HCT116 (cell line): ENCODE data around the gene POLR1B. TPM values are rescaled to one million over a fixed set of nuclear protein-coding genes. Genes with fewer than 3 reads are reported as not detected.

Experiments
- ATAC-seq: fragments of 200-7000 bp; cut with Tn5 transposase; 2 replicates; pipeline ENCODE4 v1.9.1; 2020; ENCODE audit warnings: mild to moderate bottlenecking, moderate library complexity
- BruUV-seq: library from RNA; stranded (reverse); fragments of 400-500 nt; replicated peaks from 2 replicates; lab custom pipeline; 2021; lab: Mats Ljungman, UMichigan
- CTCF ChIA-PET: fragments of 300-600 bp; sonication (Branson Sonifier 250); formaldehyde crosslinking; loops from one replicate; lab custom pipeline; 2021; ENCODE audit warnings: antibody characterized with exemption; lab: Charles Lee
- POLR2A ChIA-PET: fragments of 300-600, 350-600 bp; sonication (Branson Sonifier 250); formaldehyde crosslinking; loops from one replicate; lab custom pipeline; 2021; ENCODE audit warnings: antibody characterized with exemption; lab: Charles Lee
- RAD21 ChIA-PET, 2 experiments: fragments of 300-600 bp; sonication (Branson Sonifier 250); formaldehyde crosslinking; loops; one replicate each; lab custom pipeline; 2023; ENCODE audit warnings: low total read pairs in 2 of 2; ENCODE audit not compliant: uncharacterized antibody in 2 of 2, unreplicated experiment in 2 of 2, low non-redundant PET in 1 of 2; lab: Charles Lee
- DNase-seq: peaks from one replicate; pipeline ENCODE4 v3.0.0-alpha.2; 2010; ENCODE audit warnings: low read depth, low spot score
- H2AFZ ChIP-seq: fragments of 200-600 bp; shearing (Covaris generic), sonication (generic); 2 replicates; pipeline ENCODE4 v1.6.1; 2017; ENCODE audit warnings: low read depth, mixed run types, mixed read lengths, antibody characterized with exemption, low read length; ENCODE audit not compliant: poor library complexity, severe bottlenecking
- H3K27ac ChIP-seq: 2 replicates; pipeline ENCODE4 v1.5.1; 2012; ENCODE audit warnings: low read depth, low read length
- H3K27me3 ChIP-seq: fragments of 200-600 bp; sonication (generic); 2 replicates; pipeline ENCODE4 v1.6.1; 2016; ENCODE audit warnings: mixed run types, low read length, mixed read lengths; ENCODE audit not compliant: insufficient read depth
- H3K36me3 ChIP-seq, 2 experiments: fragments of 200-500 bp in 1 of 2; fragments of 200-600 bp in 1 of 2; sonication (Bioruptor generic) in 1 of 2; sonication (generic) in 1 of 2; 2 replicates each; pipeline versions ENCODE4 v1.5.1 to v1.6.1; 2014 to 2016; ENCODE audit warnings: low read length in 2 of 2, inconsistent platforms in 1 of 2, mixed read lengths in 1 of 2, mixed run types in 1 of 2; ENCODE audit not compliant: insufficient read depth in 2 of 2, control insufficient read depth in 1 of 2
- H3K4me1 ChIP-seq, 2 experiments: fragments of 200-600 bp in 1 of 2; sonication (generic) in 1 of 2; 2 replicates each; pipeline versions ENCODE4 v1.5.1 to v1.6.1; 2012 to 2017; ENCODE audit warnings: low read length in 2 of 2, inconsistent platforms in 1 of 2, mild to moderate bottlenecking in 1 of 2, mixed read lengths in 1 of 2, mixed run types in 1 of 2, moderate library complexity in 1 of 2; ENCODE audit not compliant: insufficient read depth in 2 of 2, control insufficient read depth in 1 of 2
- H3K4me2 ChIP-seq: fragments of 200-600 bp; sonication (generic); 2 replicates; pipeline ENCODE4 v1.6.1; 2017; ENCODE audit warnings: mixed run types, low read length, mixed read lengths
- H3K4me3 ChIP-seq, 2 experiments: fragments of 200-600 bp in 1 of 2; sonication (generic) in 1 of 2; replicated peaks in 1 of 2; 2 replicates each; pipeline ENCODE4 v1.5.1; 2011 to 2016; ENCODE audit warnings: low read length in 2 of 2, control low read depth in 1 of 2, low read depth in 1 of 2, mild to moderate bottlenecking in 1 of 2, mixed read lengths in 1 of 2, mixed run types in 1 of 2
- H3K79me2 ChIP-seq: fragments of 200-600 bp; sonication (generic); 2 replicates; pipeline ENCODE4 v1.6.1; 2017; ENCODE audit warnings: mild to moderate bottlenecking, mixed run types, low read length, moderate library complexity, mixed read lengths; ENCODE audit not compliant: insufficient read depth
- H3K9ac ChIP-seq: fragments of 200-600 bp; sonication (generic); 2 replicates; pipeline ENCODE4 v1.6.1; 2016; ENCODE audit warnings: low read length, mixed read lengths
- H3K9me2 ChIP-seq: fragments of 200-600 bp; sonication (generic), shearing (Covaris generic); 2 replicates; pipeline ENCODE4 v1.6.1; 2017; ENCODE audit warnings: mixed run types, mild to moderate bottlenecking, moderate library complexity; ENCODE audit not compliant: insufficient read depth
- H3K9me3 ChIP-seq, 2 experiments: fragments of 200-500 bp in 1 of 2; fragments of 200-600 bp in 1 of 2; sonication (Bioruptor generic) in 1 of 2; sonication (generic) in 1 of 2; 2 replicates each; pipeline ENCODE4 v1.6.1; 2014 to 2017; ENCODE audit warnings: low read length in 2 of 2, mixed read lengths in 2 of 2, inconsistent platforms in 1 of 2, low read depth in 1 of 2, mild to moderate bottlenecking in 1 of 2, mixed run types in 1 of 2, moderate library complexity in 1 of 2; ENCODE audit not compliant: control insufficient read depth in 1 of 2, insufficient read depth in 1 of 2
- H4K20me1 ChIP-seq: fragments of 200-600 bp; sonication (generic), shearing (Covaris generic); 2 replicates; pipeline ENCODE4 v1.6.1; 2017; ENCODE audit warnings: mixed run types, mild to moderate bottlenecking, moderate library complexity; ENCODE audit not compliant: insufficient read depth
- JUND ChIP-seq: IDR thresholded peaks from 2 replicates; pipeline ENCODE4 v1.6.1; 2012
- SIN3A ChIP-seq: IDR thresholded peaks from 2 replicates; pipeline ENCODE4 v1.6.1; 2012; ENCODE audit warnings: low read depth
- SRF ChIP-seq: IDR thresholded peaks from 2 replicates; pipeline ENCODE4 v1.6.1; 2012; ENCODE audit warnings: low read depth
- TCF7L2 ChIP-seq: IDR thresholded peaks from 2 replicates; pipeline ENCODE4 v1.7.0; 2011; ENCODE audit warnings: borderline replicate concordance, inconsistent platforms; ENCODE audit not compliant: insufficient read depth, insufficient read length; ENCODE audit errors: extremely low read depth
- YY1 ChIP-seq: IDR thresholded peaks from 2 replicates; pipeline ENCODE4 v1.6.1; 2011; ENCODE audit warnings: low read length, low read depth, moderate library complexity, mild to moderate bottlenecking; ENCODE audit not compliant: insufficient replicate concordance; ENCODE audit errors: extremely low read depth
- ZFX ChIP-seq: fragments of 450-650 bp; IDR thresholded peaks from 2 replicates; pipeline ENCODE4 v1.6.1; 2017
- intact Hi-C: fragments of 100-400 bp; cut with micrococcal nuclease; formaldehyde crosslinking; loops from 2 replicates; pipeline ENCODE4 v1.10.0; 2022
- total RNA-seq: library from RNA; stranded (reverse); gene quantifications from one replicate; pipeline ENCODE4 v1.2.1, GENCODE V29; 2021; ENCODE audit not compliant: unreplicated experiment
- TF ChIP-seq, protein P1 (sequence below): IDR thresholded peaks from 2 replicates; pipeline ENCODE4 v1.6.1; 2011; ENCODE audit warnings: mild to moderate bottlenecking, low read length, moderate library complexity; ENCODE audit not compliant: insufficient replicate concordance; ENCODE audit errors: extremely low read depth
- TF ChIP-seq, protein P2 (sequence below): IDR thresholded peaks from 2 replicates; pipeline ENCODE4 v1.6.1; 2012
- TF ChIP-seq, protein P3 (sequence below): IDR thresholded peaks from 2 replicates; pipeline ENCODE4 v1.6.1; 2012; ENCODE audit warnings: low read depth

POLR1B gene
- total RNA-seq, 1 experiment from 2014 or later = 57.7 TPM

DNA sequence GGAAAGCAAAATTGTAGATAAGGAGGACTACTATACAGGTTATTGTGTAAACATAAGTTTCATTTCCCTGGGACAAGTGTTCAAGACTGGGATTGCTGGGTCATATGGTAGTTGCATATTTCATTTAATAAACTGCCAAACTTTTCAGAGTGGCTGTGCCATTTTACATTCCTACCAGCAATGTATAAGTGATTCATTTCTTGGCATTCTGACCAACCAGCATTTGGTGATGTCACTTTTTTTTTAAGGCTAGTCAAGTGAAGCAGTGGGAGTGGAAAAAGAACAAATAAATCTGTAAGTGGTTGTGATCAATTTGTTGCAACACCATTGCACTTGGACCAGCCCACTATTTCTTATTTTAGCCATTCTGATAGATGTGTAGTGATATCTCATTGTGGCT, 37.0 kb downstream of the POLR1B start:
- no TSS peak for BruUV-seq
- peaks cover 15 to 27% of the 10 kb centered on the region in 2 experiments; a peak in 3 of 4 replicates for H3K36me3 ChIP-seq
- H3K4me2 ChIP-seq = no peak overlapping the region
- no peaks in the 10 kb centered on the region for H4K20me1 ChIP-seq
- peaks cover 11% of the 10 kb centered on the region; the same call in 1 of the 2 replicates for H3K79me2 ChIP-seq
- POLR2A ChIA-PET = no interaction called here
- H3K27ac ChIP-seq = no peak overlapping the region
- intact Hi-C loops = loop anchor here (5.0 kb wide), 1 partner anchor 447 kb away; no protein-coding TSS in a partner anchor
- no peak for DNase-seq
- H3K27me3 ChIP-seq = no peaks in the 10 kb centered on the region
- H2AFZ ChIP-seq = no peak overlapping the region
- TF ChIP-seq SIN3A = no peak
- TF ChIP-seq ZFX = no peak
- no peak for TF ChIP-seq JUND
- no peak for TF ChIP-seq YY1
- TF ChIP-seq, protein P1, sequence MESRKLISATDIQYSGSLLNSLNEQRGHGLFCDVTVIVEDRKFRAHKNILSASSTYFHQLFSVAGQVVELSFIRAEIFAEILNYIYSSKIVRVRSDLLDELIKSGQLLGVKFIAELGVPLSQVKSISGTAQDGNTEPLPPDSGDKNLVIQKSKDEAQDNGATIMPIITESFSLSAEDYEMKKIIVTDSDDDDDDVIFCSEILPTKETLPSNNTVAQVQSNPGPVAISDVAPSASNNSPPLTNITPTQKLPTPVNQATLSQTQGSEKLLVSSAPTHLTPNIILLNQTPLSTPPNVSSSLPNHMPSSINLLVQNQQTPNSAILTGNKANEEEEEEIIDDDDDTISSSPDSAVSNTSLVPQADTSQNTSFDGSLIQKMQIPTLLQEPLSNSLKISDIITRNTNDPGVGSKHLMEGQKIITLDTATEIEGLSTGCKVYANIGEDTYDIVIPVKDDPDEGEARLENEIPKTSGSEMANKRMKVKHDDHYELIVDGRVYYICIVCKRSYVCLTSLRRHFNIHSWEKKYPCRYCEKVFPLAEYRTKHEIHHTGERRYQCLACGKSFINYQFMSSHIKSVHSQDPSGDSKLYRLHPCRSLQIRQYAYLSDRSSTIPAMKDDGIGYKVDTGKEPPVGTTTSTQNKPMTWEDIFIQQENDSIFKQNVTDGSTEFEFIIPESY = no peak
- TF ChIP-seq, protein P2, sequence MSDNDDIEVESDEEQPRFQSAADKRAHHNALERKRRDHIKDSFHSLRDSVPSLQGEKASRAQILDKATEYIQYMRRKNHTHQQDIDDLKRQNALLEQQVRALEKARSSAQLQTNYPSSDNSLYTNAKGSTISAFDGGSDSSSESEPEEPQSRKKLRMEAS = no peak
- TF ChIP-seq, protein P3, sequence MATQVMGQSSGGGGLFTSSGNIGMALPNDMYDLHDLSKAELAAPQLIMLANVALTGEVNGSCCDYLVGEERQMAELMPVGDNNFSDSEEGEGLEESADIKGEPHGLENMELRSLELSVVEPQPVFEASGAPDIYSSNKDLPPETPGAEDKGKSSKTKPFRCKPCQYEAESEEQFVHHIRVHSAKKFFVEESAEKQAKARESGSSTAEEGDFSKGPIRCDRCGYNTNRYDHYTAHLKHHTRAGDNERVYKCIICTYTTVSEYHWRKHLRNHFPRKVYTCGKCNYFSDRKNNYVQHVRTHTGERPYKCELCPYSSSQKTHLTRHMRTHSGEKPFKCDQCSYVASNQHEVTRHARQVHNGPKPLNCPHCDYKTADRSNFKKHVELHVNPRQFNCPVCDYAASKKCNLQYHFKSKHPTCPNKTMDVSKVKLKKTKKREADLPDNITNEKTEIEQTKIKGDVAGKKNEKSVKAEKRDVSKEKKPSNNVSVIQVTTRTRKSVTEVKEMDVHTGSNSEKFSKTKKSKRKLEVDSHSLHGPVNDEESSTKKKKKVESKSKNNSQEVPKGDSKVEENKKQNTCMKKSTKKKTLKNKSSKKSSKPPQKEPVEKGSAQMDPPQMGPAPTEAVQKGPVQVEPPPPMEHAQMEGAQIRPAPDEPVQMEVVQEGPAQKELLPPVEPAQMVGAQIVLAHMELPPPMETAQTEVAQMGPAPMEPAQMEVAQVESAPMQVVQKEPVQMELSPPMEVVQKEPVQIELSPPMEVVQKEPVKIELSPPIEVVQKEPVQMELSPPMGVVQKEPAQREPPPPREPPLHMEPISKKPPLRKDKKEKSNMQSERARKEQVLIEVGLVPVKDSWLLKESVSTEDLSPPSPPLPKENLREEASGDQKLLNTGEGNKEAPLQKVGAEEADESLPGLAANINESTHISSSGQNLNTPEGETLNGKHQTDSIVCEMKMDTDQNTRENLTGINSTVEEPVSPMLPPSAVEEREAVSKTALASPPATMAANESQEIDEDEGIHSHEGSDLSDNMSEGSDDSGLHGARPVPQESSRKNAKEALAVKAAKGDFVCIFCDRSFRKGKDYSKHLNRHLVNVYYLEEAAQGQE = no peak
- TF ChIP-seq SRF = no peak
- no peak for TF ChIP-seq TCF7L2
- H3K9ac ChIP-seq = no peak overlapping the region
- ATAC-seq = no peak
- CTCF ChIA-PET = no interaction called here
- no peaks in the 10 kb centered on the region for H3K9me3 ChIP-seq
- H3K4me3 ChIP-seq = no peak overlapping the region
- RAD21 ChIA-PET = no interaction called here
- peaks cover 10 to 18% of the 10 kb centered on the region in 2 experiments for H3K4me1 ChIP-seq
- H3K9me2 ChIP-seq = no peaks in the 10 kb centered on the region
